Retinal pigment epithelial cell (primary cell): ENCODE data around the gene LMO2.

Experiments used
- DNase-seq: peaks from one replicate; pipeline ENCODE4 v3.0.0-alpha.2; 2010; ENCODE audit warnings: low read depth
- H3K4me3 ChIP-seq: 2 replicates; pipeline ENCODE4 v1.5.1; 2011; ENCODE audit warnings: mild to moderate bottlenecking, low read length, control low read depth, moderate library complexity
- CTCF ChIP-seq: conservative IDR thresholded peaks from 2 replicates; pipeline ENCODE4 v1.5.1; 2011; ENCODE audit warnings: low read depth, low read length, control low read depth, inconsistent platforms

Gene LMO2

GRCh38 chr11:33863418-33864172 is 28.3 kb downstream of the LMO2 start:
- no peak for DNase-seq
- no peak overlapping the region for H3K4me3 ChIP-seq
- TF ChIP-seq CTCF: no peak

GRCh38 chr11:33861941-33862589 is 29.8 kb downstream of the LMO2 start:
- no peak for TF ChIP-seq CTCF
- DNase-seq: no peak
- no peak overlapping the region for H3K4me3 ChIP-seq

GRCh38 chr11:33861386-33861785 is 30.5 kb downstream of the LMO2 start:
- no peak for DNase-seq
- no peak for TF ChIP-seq CTCF
- H3K4me3 ChIP-seq: no peak overlapping the region

GRCh38 chr11:33860926-33861325 is 30.9 kb downstream of the LMO2 start:
- no peak for TF ChIP-seq CTCF
- H3K4me3 ChIP-seq: no peak overlapping the region
- no peak for DNase-seq

GRCh38 chr11:33859306-33859705 is 32.6 kb downstream of the LMO2 start:
- no peak overlapping the region for H3K4me3 ChIP-seq
- DNase-seq: no peak
- TF ChIP-seq CTCF: no peak

GRCh38 chr11:33857933-33858371 is 33.9 kb downstream of the LMO2 start:
- TF ChIP-seq CTCF: peak; percentile 94
- H3K4me3 ChIP-seq: no peak overlapping the region
- DNase-seq: peak; percentile 9

GRCh38 chr11:33855500-33855899 is 36.4 kb downstream of the LMO2 start:
- DNase-seq: no peak
- no peak for TF ChIP-seq CTCF
- no peak overlapping the region for H3K4me3 ChIP-seq
